Activated CD4-positive, alpha-beta T cell treated with anti-CD3 and anti-CD28 coated beads, Interleukin-2, amount 50 U/mL, for 24 hours (primary cell): ENCODE data around the gene FAM193A.
"Not testable (repeated sequence)": the region's sequence is repeated elsewhere in the genome, so short reads cannot be mapped to it uniquely, and the experiment has no call there.

Experiments used
- DNase-seq, 2 donors: peaks; one replicate each; pipeline ENCODE4 v3.0.0-alpha.2; 2020; ENCODE audit warnings: low read depth in 1 of 2, low spot score in 1 of 2

Gene FAM193A

GRCh38 chr4:2745981-2746806 lies 209.7 kb downstream of the FAM193A start:
- DNase-seq = peak; percentile 76 to 93

DNA sequence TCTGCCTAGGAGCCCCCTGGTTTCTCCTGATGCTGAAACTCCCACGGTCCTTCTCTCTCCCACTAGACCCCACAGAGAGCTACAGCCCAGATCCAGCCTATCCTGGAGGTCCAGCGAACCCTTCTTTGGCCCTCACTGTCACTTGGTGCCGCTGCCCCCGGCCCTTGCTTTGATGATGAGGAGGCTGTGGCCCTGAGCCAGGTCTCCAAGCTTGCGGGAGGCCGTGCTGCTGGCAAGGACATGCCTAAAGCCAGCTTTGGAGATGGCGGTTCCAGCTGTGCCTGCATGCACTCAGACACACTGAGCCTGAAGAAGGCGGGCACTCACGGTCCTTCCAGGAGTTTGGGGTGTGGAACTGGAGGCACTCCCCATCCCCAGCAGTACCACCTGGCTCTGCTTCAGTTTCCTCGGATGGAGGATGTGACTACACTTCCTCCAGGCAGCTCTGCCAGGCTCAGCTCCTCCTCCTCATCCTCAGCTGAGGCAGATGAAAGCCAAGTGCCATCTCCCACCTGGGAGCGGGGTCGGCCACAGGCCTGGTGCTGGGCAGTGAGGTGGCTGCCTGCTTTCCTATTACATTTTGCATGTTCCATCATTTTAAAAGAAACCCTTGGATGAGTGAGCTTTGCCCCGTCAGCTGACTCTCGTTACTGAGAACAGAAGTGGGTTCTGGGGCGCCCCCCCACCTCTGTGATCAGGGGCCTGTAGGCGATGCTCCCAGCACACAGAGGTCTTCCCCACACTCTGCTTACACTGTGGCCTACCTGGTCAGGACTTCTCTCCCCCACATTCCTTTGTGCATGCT lies 210.6 kb downstream of the FAM193A start:
- DNase-seq = no peak

DNA sequence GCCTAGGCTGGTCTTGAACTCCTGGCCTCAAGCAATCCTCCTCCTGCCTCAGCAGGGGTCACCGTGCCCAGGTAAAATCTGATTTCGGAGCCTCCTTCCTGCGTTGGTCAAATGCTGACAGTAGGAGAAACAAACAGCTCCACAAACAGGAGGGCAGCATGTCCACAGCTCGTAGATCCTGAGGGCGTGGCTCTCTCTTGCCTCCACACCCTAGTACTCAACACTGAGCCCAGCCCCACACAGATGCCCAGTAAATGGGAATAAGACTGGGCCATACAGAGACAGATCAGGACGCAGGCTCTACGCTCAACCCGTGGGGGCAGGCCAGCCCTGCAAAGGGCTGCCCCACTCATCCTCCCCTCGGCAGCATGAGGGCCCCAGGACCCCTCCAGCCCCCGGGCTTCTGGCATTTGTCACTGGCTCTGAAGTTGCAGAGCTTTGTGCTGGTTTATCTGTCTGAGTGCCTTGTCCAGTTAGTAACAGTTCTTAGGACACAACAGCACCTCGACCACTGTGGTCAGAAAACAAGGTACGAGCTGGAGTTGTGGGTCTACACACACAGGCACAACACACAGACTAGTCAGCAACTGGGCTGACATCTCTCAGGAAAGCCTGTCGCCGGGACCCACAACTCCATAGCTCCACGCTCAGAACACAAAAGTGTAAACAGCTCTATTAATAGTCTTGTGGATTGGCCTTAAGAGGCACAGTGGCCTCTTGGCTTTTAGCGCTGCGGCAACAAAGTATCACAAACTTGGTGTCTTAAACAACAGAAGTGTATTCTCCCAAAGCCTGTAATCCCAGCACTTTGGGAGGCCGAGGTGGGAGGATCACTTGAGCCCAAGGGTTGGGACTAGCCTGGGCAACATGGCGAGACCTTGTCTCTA lies 214.5 kb downstream of the FAM193A start:
- DNase-seq = no peak

- no peak for DNase-seq
Measured at GRCh38 chr4:2753436-2753835, 217.0 kb downstream of the FAM193A start.

DNA sequence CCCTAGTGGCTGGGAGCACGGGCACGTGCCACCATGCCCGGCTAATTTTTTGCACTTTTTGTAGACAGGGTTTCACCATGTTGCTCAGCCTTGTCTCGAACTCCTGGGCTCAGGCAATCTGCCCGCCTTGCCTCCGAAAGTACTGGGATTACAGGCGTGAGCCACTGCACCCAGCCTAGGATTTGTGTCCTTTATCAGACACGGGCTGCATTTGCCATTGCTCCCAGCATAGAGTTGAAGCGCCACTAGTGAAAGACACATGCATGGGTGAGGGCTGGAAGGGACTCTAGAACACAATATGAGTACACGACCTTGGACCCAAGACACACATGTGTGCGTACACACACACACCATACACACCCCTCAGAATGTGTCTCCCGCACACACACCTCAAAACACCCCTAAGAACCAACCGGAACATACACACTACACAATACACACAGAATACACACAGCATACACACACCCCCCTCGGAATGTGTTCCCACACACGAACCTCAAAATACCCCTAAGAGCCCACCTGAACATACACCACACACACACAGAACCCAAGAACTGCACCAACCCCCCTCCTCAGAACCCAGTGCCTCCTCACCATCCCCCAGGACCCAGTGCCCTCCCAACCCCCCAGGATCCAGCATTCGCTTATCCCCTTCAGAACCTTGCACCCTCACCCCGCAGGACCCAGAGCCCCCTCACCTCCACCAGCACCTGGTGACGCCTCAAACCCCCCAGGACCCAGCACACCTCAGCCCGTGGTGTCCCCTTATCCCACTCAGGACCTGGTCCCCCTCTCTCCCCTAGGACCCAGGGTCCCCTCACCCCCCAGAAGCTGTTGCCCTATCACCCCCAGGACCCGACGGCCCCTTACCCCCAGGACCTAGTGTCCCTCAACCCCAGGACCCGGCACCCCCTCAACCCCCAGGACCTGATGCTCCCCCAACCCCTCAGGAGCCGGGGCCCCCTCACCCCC lies 218.7 kb downstream of the FAM193A start:
- no peak for DNase-seq

DNA sequence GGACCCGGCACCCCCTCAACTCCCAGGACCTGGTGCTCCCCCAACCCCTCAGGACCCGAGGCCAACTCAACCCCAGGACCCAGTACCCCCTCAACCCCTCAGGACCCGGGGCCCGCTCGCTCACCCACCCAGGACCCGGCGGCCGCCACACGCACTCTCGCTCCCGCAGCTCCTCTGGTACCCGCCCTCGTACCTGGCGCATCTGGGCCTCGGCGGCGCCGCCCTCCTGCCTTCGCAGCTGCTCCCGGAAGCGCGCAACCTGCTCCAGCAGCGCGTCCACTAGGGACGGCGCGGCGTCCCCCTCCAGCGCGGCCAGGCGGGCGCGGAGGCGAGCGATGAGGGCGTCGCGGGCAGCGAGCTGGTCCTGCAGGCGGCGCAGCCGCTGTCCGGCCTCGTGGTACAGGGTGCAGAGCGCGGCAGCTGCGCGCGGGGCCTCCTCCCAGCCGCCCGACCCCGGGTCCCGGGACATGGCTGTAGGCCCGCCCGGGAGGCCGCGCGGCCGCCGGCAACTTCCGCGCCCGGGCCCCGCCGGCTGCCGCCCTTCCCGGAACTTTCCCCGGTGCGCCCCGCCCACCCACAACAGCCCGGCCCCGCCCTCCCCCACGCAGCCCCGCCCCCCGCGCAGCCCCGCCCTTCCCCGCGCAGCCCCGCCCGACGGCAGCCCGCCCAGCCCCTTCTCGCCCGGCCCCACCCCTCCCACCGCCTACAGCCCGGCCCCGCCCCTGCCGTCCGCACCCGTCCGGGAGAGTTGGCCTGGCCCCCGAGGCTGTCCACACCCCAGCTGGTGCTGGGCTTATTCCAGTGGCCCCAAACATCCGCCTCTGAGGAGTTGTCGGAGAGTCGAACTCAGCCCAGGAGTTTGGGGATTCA lies 219.6 kb downstream of the FAM193A start, which contains the start of gene TNIP2:
TNIP2 (minus strand) TSS at position 516 of the 870 bp plus-strand sequence; CDS start at position 469, 47 bp downstream.
- peak; percentile 64 to 68 for DNase-seq

- no peak for DNase-seq
Measured at GRCh38 chr4:2756691-2757350, 220.4 kb downstream of the FAM193A start.

DNA sequence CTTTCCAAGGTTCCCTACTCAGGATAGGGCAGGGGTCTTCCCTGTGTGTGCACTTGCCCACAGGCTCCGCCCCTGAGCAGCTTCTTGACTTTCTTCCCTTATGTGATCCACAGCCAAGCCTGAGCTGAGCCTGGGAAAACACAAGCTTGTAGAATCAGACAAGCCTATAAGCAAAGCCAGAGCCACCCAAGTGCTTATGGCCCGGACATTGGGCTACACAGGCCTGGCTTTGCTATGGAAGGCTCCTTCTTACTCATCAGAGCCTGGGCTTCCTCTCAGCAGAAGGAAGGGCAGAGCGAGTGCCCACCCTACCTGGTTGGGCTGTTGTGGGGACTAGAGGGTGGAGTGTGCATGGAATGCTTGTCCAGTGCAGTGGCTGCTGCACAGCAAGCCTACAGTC lies 221.0 kb downstream of the FAM193A start:
- DNase-seq = no peak

DNA sequence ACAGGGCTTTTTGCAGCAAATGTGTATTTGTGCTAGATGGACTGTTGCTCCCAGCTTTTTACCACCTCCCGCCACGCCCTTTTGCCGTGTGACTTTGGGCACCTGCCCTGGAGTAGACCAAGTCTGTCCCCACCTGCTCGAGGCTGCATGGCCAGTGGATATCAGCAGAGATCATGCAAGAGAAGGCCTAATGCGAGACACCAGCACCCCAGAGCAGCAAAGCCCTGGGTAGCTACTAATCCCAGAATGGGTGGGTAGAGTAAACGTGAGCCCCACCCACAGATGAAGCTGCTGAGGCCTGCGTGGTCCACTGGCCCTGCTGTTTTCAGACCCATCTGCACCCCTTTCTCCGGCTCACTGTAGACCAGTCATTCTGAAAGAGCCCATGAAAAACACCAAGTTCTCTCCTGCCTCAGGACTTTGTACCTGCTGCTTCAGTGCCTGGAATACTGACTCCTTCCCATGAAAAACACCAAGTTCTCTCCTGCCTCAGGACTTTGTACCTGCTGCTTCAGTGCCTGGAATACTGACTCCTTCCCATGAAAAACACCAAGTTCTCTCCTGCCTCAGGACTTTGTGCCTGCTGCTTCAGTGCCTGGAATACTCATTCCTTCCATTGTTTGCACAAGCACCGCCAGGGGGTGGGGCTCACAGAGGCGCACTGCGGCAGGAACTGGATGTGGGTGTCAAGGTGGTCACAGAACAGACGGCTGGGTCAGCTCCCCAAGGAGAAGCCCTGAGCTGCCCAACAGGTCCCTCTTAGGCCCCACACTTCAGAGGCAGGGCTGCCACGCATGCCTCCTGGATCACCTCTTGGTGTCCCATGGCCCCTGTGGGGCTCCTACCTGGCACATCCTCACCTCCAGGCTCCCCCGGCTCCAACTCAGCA lies 224.8 kb downstream of the FAM193A start:
- no peak for DNase-seq

DNA sequence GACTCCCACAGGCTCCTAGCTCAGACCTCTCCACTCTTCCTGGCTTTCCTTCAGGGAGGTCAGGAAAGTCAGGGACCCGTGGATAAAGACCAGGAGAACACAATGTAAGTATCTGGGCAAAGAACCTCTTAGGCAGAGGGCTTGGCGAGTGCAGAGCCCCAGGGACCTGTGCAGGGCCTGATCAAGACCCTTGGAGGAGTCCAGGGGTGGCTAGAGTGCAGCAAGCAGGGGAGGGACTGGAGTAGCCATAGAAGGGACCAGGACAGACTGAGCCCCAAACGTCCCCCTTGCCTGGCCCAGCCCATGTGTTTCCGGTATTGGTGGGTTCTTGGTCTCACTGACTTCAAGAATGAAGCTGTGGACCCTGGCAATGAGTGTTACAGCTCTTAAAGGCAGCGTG lies 225.6 kb downstream of the FAM193A start:
- no peak for DNase-seq

GRCh38 chr4:2762486-2763370 lies 226.3 kb downstream of the FAM193A start:
- not testable (repeated sequence) for DNase-seq

DNA sequence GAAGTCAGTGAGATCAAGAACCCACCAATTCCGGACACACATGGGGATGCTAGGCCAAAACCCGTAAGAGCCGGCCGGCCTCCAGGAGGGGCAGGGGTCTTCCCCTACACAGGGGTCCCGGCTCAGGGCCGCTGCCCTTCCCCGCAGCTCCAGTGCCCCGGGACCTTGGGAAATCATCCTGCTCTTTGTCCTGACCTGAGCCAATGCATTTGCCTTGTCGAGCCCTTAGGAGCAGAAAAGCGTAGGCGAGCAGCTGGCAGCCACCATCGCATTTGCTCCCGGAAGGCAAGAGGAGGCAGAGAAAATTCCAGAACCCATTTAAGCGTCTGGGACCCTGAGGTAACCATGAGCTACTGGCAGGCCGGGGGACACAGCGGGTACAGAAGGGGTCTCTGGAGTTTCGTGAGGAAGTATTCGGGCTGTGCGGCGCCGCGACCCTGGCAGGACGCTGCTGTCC lies 227.1 kb downstream of the FAM193A start:
- no peak for DNase-seq

DNA sequence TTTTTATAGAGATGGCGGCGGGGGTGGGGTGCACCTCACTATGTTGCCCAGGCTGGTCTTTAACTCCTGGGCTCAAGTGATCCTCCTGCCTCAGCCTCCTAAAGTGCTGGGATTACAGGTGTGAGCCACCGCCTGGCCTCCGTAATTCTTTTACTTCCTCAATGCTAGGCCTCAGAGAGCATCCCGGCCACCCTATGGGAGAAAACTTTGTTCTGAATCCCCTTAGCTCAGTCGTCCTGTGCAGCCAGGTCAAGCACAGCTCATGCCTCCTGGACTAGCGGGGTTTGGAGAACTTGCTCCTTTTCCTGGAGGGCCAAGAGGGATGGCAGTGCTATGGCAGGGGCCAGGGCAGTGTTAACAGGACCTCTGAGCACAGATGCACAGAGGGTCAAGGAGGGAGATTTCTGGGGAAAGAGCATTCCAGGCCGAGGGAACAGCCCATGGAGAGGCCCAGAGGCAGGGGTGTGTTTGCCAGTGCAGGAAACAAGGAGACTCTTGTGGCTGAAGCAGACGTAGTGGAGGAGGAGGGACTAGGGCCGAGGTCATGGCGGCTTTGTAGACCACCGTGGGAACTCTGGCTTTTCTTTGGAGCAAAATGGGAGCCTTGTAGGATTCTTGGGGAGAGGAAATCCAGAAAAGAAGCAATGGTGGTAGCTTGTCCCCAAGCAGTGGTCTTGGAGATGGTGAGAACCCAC lies 229.5 kb downstream of the FAM193A start:
- no peak for DNase-seq

DNA sequence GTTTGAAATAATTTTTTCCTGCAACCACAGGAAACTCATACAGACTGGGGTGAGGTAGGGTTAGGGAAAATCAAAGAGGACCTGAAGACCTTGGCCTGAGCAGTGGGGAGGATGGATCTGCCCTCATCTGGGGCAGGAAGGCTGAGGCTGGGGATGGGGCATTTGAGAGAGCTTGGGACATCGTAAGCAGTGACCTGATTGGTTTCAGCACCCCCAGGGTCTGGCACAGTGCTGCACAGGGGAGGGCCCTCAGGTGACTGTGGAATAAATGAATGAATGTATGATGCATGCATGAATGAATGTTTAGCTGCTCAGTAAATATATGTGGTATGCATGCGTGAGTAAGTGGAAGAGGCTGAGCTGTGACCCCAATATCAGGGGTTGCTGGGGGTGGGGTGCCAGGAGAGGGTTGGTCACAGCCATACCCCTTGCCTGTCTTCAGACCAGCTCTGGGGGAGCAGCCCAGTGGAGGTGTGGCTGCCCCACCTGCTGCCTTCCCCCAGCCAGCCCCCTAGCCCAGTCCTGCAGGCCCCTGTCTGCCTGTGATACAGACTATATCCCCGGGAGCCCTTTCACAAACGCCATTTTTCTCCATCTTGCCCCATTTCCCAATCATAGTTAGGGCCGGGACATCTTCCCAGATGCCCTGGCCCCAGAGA lies 230.7 kb downstream of the FAM193A start:
- DNase-seq = no peak

DNA sequence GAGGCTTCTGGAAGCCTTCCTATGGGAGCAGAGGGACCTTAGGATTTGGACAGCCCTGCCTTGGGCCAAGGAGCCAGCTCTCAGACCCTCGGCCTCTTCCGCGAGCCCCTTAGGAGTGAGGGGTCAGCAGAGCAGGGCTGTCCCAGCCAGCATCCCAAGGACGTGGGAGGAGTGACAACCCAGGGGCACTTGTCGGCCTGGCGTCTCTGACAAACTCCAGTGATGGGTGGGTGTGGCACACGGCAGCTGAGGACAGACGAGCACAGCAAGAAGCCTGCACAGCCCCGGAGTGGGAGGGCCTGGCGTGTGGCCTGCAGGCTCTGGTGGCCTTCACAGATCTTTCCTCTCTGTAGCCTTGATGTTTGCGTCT lies 231.2 kb downstream of the FAM193A start:
- no peak for DNase-seq
